CD4-positive, alpha-beta T cell (primary cell): ENCODE measurements around the gene PSMC4. TPM values are rescaled to one million over a fixed set of nuclear protein-coding genes. Genes with fewer than 3 reads are reported as not detected.

Source experiments
- ATAC-seq: fragments of 200-7000 bp; cut with Tn5 transposase; one replicate; pipeline ENCODE4 v1.10.0; 2022; ENCODE audit warnings: mild to moderate bottlenecking; ENCODE audit not compliant: poor library complexity
- CTCF ChIA-PET: fragments of 350-600 bp; sonication (Branson Sonifier 250); formaldehyde crosslinking; loops from one replicate; lab custom pipeline; 2021; ENCODE audit warnings: antibody characterized with exemption, inconsistent platforms; lab: Charles Lee
- POLR2A ChIA-PET: fragments of 350-600 bp; sonication (Branson Sonifier 250); formaldehyde crosslinking; loops from one replicate; lab custom pipeline; 2021; ENCODE audit warnings: antibody characterized with exemption, inconsistent platforms; lab: Charles Lee
- DNase-seq, 14 experiments: peaks; one replicate each; pipeline ENCODE4 v3.0.0-alpha.2; 2013 to 2020; ENCODE audit warnings: mixed read lengths in 2 of 14
- H3K27ac ChIP-seq, 2 donors: one replicate each; pipeline versions ENCODE4 v1.5.1 to v1.7.0; 2013; ENCODE audit warnings: low read length in 2 of 2, low read depth in 1 of 2, mild to moderate bottlenecking in 1 of 2
- H3K27me3 ChIP-seq, 2 experiments: 1 replicate in 1 of 2; 2 replicates in 1 of 2; pipeline versions ENCODE4 v1.6.1 to v1.7.0; 2013; ENCODE audit warnings: low read length in 2 of 2, control low read depth in 1 of 2, mild to moderate bottlenecking in 1 of 2, moderate library complexity in 1 of 2; ENCODE audit not compliant: insufficient read depth in 2 of 2, control insufficient read depth in 1 of 2
- H3K36me3 ChIP-seq: one replicate; pipeline ENCODE4 v1.6.1; 2013; ENCODE audit warnings: low read length, control low read depth; ENCODE audit not compliant: insufficient read depth
- H3K4me1 ChIP-seq: one replicate; pipeline ENCODE4 v1.6.1; 2013; ENCODE audit warnings: low read length, control low read depth; ENCODE audit not compliant: insufficient read depth
- H3K4me3 ChIP-seq: one replicate; pipeline ENCODE4 v1.5.1; 2013; ENCODE audit warnings: mild to moderate bottlenecking, low read length, moderate library complexity
- H3K9me3 ChIP-seq, 2 experiments: 1 replicate in 1 of 2; 2 replicates in 1 of 2; pipeline versions ENCODE4 v1.6.1 to v1.7.0; 2013; ENCODE audit warnings: low read length in 2 of 2, mild to moderate bottlenecking in 2 of 2, control low read depth in 1 of 2, moderate library complexity in 1 of 2; ENCODE audit not compliant: control insufficient read depth in 1 of 2, insufficient read depth in 1 of 2
- H3K27ac Mint-ChIP-seq: one replicate; pipeline ENCODE4 v1.8.0; 2020; ENCODE audit warnings: mixed read lengths
- H3K27me3 Mint-ChIP-seq: one replicate; pipeline ENCODE4 v1.8.0; 2021; ENCODE audit warnings: mixed read lengths
- H3K36me3 Mint-ChIP-seq: one replicate; pipeline ENCODE4 v1.8.0; 2021; ENCODE audit warnings: low read depth, mixed read lengths
- H3K4me1 Mint-ChIP-seq: one replicate; pipeline ENCODE4 v1.8.0; 2021; ENCODE audit warnings: low read depth, mixed read lengths
- H3K4me3 Mint-ChIP-seq: one replicate; pipeline ENCODE4 v1.8.0; 2020; ENCODE audit warnings: mild to moderate bottlenecking, mixed read lengths
- H3K9me3 Mint-ChIP-seq: one replicate; pipeline ENCODE4 v1.8.0; 2020; ENCODE audit warnings: mixed read lengths
- intact Hi-C, 2 experiments: fragments of 100-400 bp; cut with DNase I in 1 of 2; cut with micrococcal nuclease in 1 of 2; formaldehyde crosslinking; loops; one replicate each; pipeline versions ENCODE4 v1.15.1 to v1.9.0; 2023 to 2025; cut with DNase I, micrococcal nuclease
- total RNA-seq, 174 experiments: library from RNA in 2 of 174; stranded (reverse) in 2 of 174; gene quantifications; one replicate each; pipeline ENCODE4 v1.2.3 and lab custom pipeline; 2021 to 2026
- TF ChIP-seq, protein P1 (sequence below): fragments of 200-600 bp; IDR thresholded peaks from one replicate; pipeline ENCODE4 v1.8.0; 2022; ENCODE audit warnings: antibody characterized with exemption, mild to moderate bottlenecking

Gene PSMC4
- total RNA-seq, 2 experiments from 2014 or later = 61.3 to 67.4 TPM

DNA sequence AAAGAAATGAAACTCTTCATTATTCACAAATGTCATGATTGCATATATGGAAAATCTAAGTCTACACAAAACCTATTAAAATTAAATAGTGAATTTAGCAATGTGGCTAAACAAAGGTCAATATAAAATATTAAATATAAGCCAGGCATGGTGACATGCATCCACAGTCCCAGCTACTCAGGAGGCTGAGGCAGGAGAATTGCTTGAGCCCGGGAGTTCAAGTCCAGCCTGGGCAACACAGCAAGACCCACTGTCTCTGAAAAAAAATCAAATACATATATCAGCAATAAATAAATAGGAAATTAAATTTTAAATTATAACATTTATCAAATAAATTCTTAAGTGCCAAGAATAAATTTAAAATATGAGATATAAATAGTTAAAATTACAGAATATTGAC, 11.9 kb downstream of the PSMC4 start:
- Histone ChIP-seq H3K36me3 (peaks cover 55% of the 10 kb centered on the region), H3K4me3 (no peak overlapping the region), H3K27me3 (no peaks in the 10 kb centered on the region), H3K9me3 (peaks cover 7 to 32% of the 10 kb centered on the region in 2 experiments), H3K4me1 (no peaks in the 10 kb centered on the region), H3K27ac (no peak overlapping the region)
- no peak overlapping the region for H3K4me3 Mint-ChIP-seq
- POLR2A ChIA-PET = interaction anchor here (1.2 kb wide), 1 partner anchor 12 kb away, joined by 3 read pairs; the partner anchor contains the start of gene PSMC4
- H3K27me3 Mint-ChIP-seq = no peaks in the 10 kb centered on the region
- ATAC-seq (no peak), DNase-seq (no peak)
- H3K4me1 Mint-ChIP-seq = peaks cover 7% of the 10 kb centered on the region
- TF ChIP-seq, protein P1, sequence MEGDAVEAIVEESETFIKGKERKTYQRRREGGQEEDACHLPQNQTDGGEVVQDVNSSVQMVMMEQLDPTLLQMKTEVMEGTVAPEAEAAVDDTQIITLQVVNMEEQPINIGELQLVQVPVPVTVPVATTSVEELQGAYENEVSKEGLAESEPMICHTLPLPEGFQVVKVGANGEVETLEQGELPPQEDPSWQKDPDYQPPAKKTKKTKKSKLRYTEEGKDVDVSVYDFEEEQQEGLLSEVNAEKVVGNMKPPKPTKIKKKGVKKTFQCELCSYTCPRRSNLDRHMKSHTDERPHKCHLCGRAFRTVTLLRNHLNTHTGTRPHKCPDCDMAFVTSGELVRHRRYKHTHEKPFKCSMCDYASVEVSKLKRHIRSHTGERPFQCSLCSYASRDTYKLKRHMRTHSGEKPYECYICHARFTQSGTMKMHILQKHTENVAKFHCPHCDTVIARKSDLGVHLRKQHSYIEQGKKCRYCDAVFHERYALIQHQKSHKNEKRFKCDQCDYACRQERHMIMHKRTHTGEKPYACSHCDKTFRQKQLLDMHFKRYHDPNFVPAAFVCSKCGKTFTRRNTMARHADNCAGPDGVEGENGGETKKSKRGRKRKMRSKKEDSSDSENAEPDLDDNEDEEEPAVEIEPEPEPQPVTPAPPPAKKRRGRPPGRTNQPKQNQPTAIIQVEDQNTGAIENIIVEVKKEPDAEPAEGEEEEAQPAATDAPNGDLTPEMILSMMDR = no peak
- H3K27ac Mint-ChIP-seq = no peak overlapping the region
- H3K36me3 Mint-ChIP-seq = peaks cover 92% of the 10 kb centered on the region
- H3K9me3 Mint-ChIP-seq = peaks cover 13% of the 10 kb centered on the region
- CTCF ChIA-PET = no interaction called here
- intact Hi-C loops = no loop called here

- Histone ChIP-seq H3K27me3 (no peaks in the 10 kb centered on the region), H3K27ac (no peak overlapping the region), H3K4me1 (no peaks in the 10 kb centered on the region), H3K36me3 (peaks cover 46% of the 10 kb centered on the region), H3K9me3 (peaks cover 7 to 32% of the 10 kb centered on the region in 2 experiments), H3K4me3 (no peak overlapping the region)
- Mint-ChIP-seq H3K36me3 (peaks cover 90% of the 10 kb centered on the region), H3K9me3 (peaks cover 13% of the 10 kb centered on the region), H3K4me3 (no peak overlapping the region), H3K4me1 (peaks cover 8% of the 10 kb centered on the region), H3K27ac (no peak overlapping the region), H3K27me3 (no peaks in the 10 kb centered on the region)
- TF ChIP-seq, protein P1 = no peak
- CTCF ChIA-PET = no interaction called here
- no peak for DNase-seq
- ATAC-seq = no peak
- intact Hi-C loops = no loop called here
- POLR2A ChIA-PET = interaction anchor here (1.0 to 1.2 kb wide), 2 partner anchors 13 kb away, joined by 3 read pairs; partner anchors contain the start of genes PSMC4 and ZNF546
These were observed 12.8 kb downstream of the PSMC4 start for GRCh38 chr19:39983695-39984300.

DNA sequence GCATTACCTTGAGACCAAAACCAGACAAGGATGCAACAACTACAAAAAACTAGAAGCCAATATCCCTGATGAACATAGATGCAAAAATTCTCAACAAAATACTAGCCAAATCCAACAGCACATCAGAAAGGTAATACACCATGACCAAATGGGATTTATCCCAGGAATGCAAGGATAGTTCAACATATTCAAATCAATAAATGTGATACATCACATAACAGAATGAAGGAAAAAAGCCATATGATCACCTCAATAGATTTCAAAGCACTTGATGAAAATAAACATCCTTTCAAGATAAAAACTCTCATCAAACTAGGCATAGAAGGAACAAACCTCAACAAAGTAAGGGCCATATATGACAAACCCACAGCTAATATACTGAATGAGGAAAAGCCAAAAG, 15.7 kb downstream of the PSMC4 start:
- ChIA-PET CTCF (no interaction called here), POLR2A (interaction anchor here (1.5 kb wide), 1 partner anchor 10 kb away, joined by 7 read pairs; the partner anchor contains the start of gene ZNF546)
- TF ChIP-seq, protein P1 = no peak
- Mint-ChIP-seq H3K9me3 (peaks cover 13% of the 10 kb centered on the region), H3K4me1 (peaks cover 30% of the 10 kb centered on the region), H3K36me3 (peaks cover 73% of the 10 kb centered on the region), H3K27me3 (no peaks in the 10 kb centered on the region), H3K4me3 (no peak overlapping the region), H3K27ac (no peak overlapping the region)
- no peak overlapping the region for H3K27ac ChIP-seq
- H3K27me3 ChIP-seq = no peaks in the 10 kb centered on the region
- peaks cover 20% of the 10 kb centered on the region for H3K36me3 ChIP-seq
- intact Hi-C loops = no loop called here
- no peak overlapping the region for H3K4me3 ChIP-seq
- H3K9me3 ChIP-seq = peaks cover 7 to 32% of the 10 kb centered on the region in 2 experiments
- no peaks in the 10 kb centered on the region for H3K4me1 ChIP-seq
- DNase-seq = no peak
- no peak for ATAC-seq
